Mucosa of gallbladder (tissue), 1 donor: ENCODE measurements around the gene NCOR2. TPM values are rescaled to one million over a fixed set of nuclear protein-coding genes. Genes with fewer than 3 reads are reported as not detected.
"Not testable (repeated sequence)": the region's sequence is repeated elsewhere in the genome, so short reads cannot be mapped to it uniquely, and the experiment has no call there.

Experiments used
- DNase-seq: peaks from one replicate; pipeline ENCODE4 v3.0.0-alpha.2; 2020; ENCODE audit warnings: low spot score
- total RNA-seq: library from RNA; stranded (reverse); gene quantifications from one replicate; pipeline ENCODE4 v1.2.1, GENCODE V29; 2021
- donor health status: DM: no; HTN: no; CAD: no.

NCOR2 gene
- total RNA-seq, 1 donor from 2014 or later = 210 TPM

DNA sequence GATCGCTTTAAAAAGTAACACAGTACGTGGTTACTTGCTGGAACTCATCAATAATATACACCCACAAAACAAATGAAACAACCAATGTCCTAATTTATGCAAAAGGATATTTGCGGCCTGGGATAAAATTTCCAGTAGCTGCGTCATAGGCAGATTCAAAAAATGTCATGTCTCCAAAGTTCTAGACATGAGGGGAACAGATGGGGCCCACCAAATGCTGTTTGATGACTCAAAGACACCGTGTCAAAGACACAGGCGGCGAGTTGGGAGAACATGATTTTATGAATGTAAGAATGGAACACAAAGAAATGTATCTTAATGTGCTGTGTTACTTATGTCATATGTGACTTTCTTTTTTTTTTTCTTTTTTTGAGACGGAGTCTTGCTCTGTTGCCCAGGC is 34.3 kb upstream of the NCOR2 start:
- no peak for DNase-seq

DNA sequence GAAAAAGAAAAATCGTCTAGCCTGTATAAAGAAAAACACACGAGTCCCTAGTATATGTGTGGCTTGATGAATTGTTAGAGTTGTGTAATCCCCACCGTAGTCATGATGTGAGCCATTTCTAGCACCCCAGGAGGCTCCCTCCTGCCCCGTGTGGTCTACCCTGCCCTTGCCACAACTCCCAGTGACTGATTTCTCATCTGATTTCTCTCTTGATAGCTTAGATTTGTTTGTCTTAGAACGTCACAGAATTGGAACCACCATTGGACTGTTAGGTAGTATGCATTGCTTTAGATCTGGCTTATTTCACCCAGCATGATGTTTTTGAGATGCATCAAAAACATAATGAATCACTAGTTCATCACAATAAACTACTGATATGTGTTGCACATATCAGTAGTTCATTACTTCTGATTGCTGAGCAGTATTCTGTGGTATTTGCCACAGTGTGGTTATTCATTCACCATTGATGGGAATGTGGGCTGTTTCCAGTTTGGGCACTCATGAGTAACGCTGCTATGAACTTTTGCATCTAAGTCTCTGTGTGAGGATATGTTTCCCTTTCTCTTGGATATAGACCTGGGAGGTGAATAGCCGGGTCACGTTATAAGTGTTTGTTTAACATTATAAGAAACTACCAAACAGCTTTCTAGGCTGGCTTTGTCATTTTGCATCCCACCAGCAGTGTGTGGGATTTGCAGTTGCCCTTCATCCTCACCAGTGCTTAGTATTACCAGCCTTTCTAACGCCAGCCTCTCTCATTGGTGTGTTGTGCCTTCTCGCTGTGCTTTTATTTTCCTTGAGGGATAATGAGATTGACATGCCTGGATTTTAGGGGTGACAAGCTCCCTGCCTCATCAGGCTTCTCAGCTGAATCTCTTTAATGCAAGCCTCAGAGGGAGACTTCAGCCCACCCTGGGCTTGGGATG is 31.9 kb upstream of the NCOR2 start:
- no peak for DNase-seq

DNA sequence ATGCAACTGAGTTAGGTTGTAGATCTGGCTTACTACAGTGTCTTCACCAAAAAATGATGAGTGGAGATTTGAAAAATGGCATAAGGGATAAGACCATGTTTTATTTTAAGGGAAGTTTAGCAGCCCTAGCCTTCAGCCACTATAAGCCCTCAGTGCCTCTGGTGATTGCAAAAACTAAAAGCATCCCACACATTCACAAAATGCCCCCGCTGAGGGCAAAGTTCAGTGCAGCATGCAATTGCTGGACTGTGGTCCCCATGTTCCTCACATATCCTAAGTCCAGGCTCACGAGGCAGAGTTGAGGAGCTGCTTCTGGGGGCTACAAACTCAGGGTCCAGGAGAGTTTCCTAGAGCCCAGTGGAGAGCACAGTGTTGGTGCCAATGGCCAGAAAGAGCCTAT is 29.6 kb upstream of the NCOR2 start:
- DNase-seq = no peak

DNA sequence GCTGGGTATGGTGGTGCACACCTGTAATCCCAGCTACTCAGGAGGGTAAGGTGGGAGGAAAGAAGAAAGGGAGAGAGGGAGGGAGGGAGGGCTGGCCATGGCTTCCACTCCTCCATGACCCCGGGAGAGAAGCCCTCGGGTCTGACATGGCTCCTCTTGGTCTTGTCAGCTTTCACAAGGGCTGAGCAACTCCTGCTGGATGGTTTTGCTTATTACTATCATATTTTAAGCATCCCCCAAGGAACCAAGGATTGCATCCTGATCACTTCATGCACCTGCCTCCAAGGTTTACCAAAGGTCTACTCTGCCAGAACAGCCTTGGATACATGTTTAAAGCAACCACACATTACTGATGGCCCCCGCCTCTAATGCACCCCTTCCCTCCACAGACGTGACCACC is 28.0 kb upstream of the NCOR2 start:
- DNase-seq = no peak

DNA sequence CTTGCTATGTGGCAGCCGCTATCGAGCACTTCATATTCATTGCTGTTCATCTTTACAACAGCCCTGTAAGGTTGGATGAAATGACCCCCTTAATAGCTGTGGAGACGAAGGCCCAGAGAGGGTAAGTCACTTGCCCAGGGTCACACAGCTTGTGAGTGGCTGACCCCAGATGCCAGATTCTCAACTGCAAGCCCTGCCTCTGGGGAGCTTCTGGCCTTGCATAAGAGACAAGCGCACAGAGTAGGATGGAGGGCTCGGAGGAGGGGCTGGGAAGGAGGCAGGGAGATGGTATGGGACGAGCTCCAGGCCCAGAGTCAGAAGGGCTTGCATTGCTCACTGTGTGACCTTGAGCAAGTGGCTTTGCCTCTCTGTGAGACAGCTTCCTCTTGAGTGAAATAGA is 27.4 kb upstream of the NCOR2 start:
- no peak for DNase-seq

DNA sequence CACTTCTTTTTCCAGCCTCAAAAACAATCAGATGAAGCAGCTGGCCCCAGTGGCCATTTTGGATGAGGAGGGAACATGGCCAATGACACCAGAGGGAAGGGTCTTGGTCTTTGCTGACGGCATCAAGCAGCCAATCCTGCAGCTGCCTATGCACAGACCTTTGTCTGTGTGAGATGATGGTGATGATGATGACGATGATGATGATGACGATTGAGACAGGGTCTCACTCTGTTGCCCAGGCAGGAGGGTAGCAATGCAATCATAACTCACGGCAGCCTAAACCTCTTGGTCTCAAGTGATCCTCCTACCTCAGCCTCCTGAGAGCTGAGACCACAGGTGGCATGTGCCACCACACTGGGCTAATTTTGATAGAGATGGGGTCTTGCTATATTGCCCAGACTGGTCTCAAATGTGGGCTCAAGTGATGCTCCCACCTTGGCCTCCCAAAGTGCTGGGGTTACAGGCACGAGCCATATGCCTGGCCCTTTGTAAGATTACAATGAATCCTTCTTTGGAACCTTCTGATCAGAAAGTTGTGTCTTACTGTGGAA is 26.5 kb upstream of the NCOR2 start:
- DNase-seq = no peak

DNA sequence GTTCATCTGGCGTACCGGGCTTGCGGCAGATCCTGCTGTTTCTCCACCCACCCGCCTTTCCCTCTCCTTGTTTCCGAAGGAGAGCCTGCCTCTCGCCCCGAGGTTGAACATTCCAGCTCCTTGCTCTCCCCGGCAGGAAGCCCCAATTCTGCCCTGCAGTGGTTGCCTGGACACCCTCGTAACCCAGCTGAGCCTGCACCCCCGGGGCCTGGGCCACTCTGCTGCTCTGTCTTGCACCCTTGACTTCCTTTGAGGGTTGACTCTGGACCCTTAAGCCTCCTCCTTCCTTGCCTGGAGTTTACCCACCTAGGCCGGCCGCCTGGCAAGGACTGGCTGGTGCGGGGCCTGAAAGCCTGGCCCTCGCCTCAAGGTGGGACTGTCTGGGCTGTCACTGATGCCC is 25.8 kb upstream of the NCOR2 start:
- DNase-seq = no peak

DNA sequence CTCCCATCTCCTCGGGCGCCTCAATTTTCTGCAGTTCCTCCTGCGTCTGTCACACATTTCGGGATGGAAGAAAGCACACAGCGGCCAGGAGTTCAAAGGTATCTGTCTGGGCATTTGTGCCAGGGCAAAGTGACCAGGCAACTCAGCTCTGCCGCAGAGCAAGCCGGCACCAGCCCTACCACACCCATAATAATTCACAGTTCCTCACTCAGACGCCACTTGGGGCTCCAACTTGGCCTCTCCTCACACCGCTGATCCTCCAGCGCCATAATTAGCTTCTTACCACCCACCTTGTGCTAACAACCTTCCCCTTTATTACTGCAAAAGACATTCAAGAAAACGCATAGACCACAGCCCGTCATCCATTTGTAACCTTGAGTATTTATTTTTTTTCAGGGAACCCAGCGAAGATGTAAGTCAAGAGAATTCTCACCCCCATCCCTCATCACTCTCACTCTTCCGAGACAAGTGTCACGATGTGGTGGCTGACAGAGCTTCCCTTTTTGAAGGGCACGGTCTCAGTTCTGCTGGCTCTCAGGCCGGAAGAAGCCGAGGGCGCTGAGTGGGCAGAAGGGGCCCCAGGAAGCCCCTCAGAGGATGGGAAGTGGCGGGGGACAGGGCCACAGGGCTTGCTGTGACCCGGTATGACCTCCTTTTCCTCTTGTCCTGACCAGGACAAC is 25.2 kb upstream of the NCOR2 start:
- DNase-seq = no peak

DNA sequence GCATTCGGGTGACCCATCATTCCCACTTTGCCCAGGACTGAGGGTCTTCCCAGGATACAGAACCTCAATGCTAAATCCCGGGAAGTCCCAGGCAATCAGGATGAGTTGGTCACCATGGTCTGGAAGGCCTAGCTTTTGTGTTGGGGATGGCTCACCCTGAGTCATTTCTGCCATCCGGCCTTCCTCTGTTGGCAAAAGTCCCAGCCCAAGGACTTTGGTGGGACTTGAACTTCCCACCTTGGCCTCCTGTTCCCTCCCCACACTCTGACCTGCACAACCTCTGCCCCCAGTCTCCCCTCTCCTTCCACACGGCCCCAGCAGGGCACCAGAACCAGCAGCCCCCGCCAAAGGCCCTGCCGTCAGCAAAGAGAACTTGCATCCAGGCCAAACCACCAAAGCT is 24.6 kb upstream of the NCOR2 start:
- no peak for DNase-seq

DNA sequence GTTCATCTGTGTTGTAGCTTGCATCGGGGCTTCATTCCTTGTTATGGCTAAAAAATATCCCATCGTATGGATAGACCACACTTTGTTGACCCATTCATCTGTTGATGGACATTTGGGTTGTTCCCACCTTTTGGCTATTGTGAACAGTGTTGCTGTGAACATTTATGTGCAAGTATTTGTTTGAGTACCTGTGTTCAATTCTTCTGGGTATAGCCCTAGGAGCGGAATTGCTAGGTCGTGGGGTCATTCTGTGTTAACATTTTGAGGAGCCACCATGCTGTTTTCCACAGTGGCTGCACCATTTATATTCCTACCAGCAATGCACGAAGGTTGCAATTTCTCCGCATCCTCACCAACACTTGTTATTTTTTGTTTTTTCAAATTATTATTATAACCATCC is 23.0 kb upstream of the NCOR2 start:
- no peak for DNase-seq

DNA sequence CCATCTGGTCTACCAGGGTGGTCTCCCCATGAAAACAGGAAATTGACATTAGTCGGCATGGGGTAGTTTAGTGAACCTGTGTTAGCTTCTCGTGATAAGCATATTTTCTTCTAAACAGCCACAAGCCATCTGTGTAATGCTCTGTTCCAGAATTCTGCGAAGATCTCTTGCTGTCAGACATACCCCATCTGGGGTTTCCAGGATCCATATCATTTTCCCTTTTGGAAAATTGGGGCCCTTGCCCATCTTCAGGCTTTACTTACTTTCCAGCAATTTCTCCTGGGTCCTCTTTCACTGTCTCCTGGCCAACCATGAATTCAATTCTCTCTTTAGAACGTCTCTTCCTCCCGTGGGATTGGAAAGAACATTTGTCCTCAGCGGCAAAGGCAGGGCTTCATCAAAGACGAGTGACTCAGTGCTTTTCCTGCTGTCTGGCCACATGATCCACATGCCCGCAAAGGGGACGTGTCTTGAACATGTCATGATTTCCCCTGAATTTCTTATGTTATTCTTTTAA is 21.4 kb upstream of the NCOR2 start:
- peak; percentile 37 for DNase-seq

DNA sequence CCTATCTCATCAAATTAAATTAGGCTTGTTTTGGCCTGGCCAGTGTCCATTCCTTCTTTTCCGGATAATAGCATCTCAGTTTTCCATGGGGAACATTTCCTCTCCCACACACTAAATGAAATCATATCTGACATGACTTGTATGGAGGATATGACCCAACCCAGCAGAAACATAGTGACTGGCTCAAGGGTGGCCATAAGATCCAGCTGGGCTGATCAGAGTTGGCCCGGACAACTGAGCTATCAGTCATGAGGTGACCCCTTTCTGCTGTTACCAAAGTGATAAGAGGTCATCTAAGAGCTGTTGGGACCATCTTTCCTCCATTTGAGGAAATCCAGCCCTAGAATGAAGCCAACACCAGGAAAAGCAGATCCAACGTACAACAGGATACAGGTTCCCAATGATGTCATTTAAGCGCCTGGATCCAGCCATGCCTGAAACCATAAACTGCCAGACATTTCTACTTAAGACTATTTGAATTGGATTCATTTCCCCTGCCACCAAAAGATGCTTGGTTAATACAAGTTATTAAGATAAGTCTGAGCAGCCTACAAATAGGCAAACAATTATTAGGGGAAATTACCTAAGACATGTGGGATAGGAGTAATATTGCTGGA is 20.7 kb upstream of the NCOR2 start:
- no peak for DNase-seq

DNA sequence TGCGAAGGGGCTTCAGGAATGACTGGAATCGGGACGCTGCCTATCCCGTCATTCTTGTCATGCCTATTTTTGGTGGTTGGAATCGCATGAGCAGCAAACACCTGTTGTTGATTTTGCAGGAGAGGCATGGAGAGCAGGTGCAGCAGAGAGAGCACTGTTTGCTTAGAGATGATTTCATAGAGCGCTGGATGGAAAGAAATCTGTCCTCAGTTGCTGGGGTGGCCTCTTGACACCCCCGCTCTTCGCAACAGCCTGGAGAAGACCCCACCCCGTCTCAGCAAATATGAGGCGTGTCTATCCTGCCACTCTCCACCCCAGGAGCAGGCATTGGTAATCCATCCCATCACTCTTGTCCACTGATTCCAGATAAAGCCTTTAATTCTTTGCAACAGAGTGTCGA is 19.3 kb upstream of the NCOR2 start:
- DNase-seq = no peak

DNA sequence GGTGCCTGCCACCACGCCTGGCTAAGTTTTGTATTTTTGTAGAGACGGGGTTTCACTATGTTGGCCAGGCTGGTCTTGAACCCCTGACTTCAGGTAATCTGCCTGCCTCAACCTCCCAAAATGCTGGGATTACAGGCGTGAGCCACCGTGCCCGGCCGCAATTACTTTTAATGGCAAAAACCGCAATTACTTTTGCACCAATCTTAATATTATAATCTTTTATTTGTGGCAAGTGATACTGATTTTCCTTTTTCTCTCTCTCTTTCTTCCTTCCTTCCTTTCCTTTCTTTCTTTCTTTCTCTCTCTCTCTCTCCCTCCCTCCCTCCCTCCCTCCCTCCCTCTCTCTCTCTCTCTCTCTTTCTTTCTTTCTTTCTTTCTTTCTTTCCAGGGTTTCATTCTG is 17.1 kb upstream of the NCOR2 start:
- DNase-seq = not testable (repeated sequence)

DNA sequence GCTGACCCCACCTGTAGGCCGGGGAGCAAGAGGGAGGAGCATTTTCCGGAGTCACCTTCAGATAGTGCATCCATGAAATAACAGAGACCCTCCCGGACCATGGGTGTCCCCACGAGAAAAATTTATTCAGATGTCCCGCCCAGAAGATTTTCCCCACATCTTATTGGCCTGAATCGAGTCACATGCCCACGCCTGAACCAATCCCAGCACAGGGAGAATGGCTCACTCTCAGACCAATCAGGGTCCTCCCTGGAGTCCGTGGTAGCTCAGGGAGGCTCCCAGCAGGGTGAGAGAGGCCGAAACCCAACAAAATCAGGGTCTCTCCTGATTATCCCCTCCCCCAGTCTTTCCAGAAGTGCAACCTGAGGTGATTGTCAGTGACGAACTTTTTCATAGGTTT is 16.4 kb upstream of the NCOR2 start:
- DNase-seq = no peak

DNA sequence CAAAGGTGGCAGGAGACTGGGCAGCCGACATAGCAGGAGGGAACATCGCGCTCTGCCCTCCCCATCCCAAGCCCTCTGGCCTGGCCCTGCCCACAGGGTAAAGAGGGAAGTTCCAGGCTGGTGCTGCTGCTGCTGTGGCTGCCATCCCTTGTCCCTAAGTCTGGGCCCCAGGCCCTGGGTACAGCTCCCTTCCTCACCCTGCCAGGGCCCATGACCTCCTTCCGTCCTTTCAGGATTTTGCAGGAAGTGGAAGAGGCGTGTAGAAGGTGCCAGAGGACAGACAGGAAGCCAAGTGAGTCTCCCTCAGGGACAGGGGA is 14.7 kb upstream of the NCOR2 start:
- DNase-seq = no peak

DNA sequence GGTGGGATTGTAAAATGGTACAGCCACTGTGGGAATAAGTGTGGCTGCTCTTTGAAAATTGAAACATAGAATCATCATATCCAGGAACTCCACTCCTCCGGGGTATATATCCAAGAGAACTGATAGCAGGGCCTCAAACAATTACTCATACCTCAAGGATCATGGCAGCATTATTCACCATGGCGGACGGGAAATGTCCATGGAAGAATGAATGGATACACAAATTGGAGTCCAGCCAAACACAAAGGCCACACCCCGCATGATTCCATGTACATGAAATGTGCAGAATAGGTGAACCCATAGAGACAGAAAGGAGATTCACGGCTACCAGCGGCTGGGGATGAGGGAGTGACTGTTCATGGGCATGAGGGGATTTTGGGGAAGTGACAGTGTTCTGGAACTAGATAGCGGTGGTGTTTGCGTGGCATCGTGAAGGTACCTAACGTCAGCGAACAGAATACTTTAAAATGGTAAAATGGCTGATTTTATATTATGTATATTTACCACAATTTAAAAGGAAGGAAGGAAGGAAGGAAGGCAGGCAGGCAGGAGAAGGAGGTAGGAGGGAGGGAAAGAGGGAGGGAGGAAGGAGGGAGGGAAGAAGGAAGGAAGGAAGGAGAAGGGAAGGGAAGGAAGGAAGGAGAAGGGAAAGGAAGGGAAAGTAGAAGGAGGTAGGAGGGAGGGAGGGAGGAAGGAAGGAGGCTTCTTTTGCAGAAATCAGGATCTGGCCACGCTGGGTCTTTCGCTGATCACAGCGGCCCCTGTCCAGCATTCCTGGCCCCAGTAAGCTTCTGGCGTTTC is 14.1 kb upstream of the NCOR2 start:
- DNase-seq = no peak

DNA sequence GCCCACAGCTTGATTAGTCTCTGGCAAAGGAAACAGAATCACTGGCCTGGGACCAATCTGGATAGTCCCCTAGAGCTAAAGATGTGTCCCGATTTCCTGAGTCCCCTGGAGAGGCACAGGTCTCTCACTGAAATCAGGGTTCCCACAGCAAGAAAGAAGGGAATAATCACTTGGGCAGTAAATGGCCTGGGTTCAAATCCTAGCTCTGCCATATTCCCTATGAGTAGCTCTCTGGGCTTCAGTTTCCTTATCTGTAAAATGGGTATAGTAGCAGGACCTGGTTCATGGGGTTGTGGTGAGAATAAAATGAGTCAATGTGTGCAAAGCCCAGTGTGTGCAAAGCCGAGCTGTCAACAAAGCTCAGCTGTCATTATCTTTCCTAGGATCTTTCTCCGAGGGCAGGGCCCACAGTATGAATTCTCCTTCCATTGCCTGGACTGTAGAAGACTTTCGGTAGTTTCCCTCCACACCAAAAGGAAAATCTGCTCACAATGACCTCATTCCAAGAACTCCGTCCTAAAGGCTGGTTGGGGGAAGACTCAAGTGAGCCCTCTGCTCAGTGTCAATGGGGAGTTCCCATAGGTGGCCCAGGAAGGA is 12.6 kb upstream of the NCOR2 start:
- DNase-seq = no peak

DNA sequence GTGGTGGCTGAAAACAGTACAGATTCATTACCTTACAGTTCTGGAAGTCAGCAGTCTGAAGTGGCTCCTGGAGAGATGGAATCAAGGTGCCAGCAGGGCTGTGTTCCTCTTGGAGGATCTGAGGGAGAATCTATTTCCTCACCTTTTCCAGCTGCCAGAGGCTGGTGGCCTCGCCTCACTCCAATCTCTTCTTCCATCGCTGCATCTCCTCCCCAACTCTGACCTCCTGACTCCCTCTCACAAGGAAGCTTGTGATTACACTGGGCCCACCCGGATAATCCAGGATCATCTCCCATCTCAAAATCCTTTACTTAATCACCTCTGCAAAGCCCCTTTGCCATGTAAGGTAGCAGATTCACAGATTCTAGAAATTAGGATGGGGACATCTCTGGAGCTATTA is 11.4 kb upstream of the NCOR2 start:
- DNase-seq = no peak

DNA sequence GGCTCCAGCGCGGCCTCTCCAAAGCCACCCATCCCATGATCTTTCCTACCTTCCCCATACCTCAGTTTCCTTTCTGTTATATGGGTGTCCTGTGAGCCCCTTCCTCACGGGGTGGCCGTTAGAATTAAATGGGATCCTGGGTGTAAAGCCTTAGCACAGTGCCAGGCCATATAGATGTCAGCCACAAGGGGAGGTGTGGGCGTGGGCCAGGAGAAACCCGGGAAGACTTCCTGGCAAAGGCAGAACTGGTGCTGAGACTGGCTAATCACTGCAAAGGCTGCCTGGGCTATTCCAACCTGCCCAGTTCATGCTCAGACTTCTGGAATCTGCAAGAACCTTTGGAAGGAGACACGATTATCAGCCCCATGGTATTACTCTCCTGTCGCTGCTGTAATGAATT is 11.0 kb upstream of the NCOR2 start:
- no peak for DNase-seq

DNA sequence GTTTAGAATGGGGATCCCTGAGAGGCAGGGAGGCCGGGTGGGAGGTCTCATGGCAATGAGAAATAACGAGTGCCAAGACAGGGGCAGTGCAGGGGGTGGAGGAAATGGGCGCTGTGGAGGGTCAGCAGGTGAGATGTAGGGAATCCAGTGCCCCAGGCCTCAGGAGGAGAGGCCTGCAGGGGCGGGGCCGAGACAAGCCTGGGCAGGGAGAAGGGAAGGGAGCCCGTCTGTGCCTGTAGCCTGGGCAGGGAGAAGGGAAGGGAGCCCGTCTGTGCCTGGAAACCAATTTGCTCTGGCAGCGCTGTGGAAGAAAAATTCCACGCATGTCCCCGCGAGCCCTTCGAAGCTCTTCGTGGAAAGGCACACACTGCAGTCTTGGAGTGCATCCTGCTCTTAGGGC is 10.6 kb upstream of the NCOR2 start:
- DNase-seq = no peak
